NAMALWA (cell line): ENCODE measurements around the gene PLAU.
"Not testable (repeated sequence)": the region's sequence is repeated elsewhere in the genome, so short reads cannot be mapped to it uniquely, and the experiment has no call there.

Experiments used
- DNase-seq: peaks from one replicate; pipeline ENCODE4 v3.0.0-alpha.2; 2015; ENCODE audit warnings: low spot score

Gene PLAU

GRCh38 chr10:73898730-73899410, 12.1 kb upstream of the PLAU start:
- DNase-seq = no peak

- no peak for DNase-seq
Observed at GRCh38 chr10:73899423-73899822, 11.5 kb upstream of the PLAU start.

GRCh38 chr10:73900064-73900463, 10.9 kb upstream of the PLAU start:
- DNase-seq = no peak

- DNase-seq = no peak
Observed at GRCh38 chr10:73901261-73901660, 9.7 kb upstream of the PLAU start.

- DNase-seq = no peak
Observed at GRCh38 chr10:73902351-73902750, 8.6 kb upstream of the PLAU start.

- DNase-seq = no peak
Observed at GRCh38 chr10:73905256-73906020, 5.5 kb upstream of the PLAU start.

GRCh38 chr10:73906524-73907447, 4.1 kb upstream of the PLAU start:
- no peak for DNase-seq

GRCh38 chr10:73907841-73908517, 3.0 kb upstream of the PLAU start:
- no peak for DNase-seq

GRCh38 chr10:73908853-73909539, 1.9 kb upstream of the PLAU start:
- DNase-seq = no peak

GRCh38 chr10:73909540-73910115, 1.3 kb upstream of the PLAU start:
- no peak for DNase-seq

- no peak for DNase-seq
Observed at GRCh38 chr10:73910401-73910763, 550 bp upstream of the PLAU start.

GRCh38 chr10:73911553-73912004, 647 bp downstream of the PLAU start:
- no peak for DNase-seq

GRCh38 chr10:73914036-73914435, 3.1 kb downstream of the PLAU start:
- no peak for DNase-seq

- no peak for DNase-seq
Observed at GRCh38 chr10:73915206-73915851, 4.4 kb downstream of the PLAU start.

GRCh38 chr10:73916761-73917470, 6.0 kb downstream of the PLAU start:
- DNase-seq = no peak

- no peak for DNase-seq
Observed at GRCh38 chr10:73917566-73918305, 6.8 kb downstream of the PLAU start.

- not testable (repeated sequence) for DNase-seq
Observed at GRCh38 chr10:73919481-73919880, 8.5 kb downstream of the PLAU start.

GRCh38 chr10:73920089-73920488, 9.2 kb downstream of the PLAU start:
- DNase-seq = peak; percentile 38
